Endothelial cell of umbilical vein (primary cell): ENCODE results near the gene UBE2F. TPM values are rescaled to one million over a fixed set of nuclear protein-coding genes. Genes with fewer than 3 reads are reported as not detected.
"Not testable (repeated sequence)": the region's sequence is repeated elsewhere in the genome, so short reads cannot be mapped to it uniquely, and the experiment has no call there.

ENCODE experiments used
- BruUV-seq: library from RNA; stranded (reverse); fragments of 400-500 nt; replicated peaks from 2 replicates; lab custom pipeline; 2021; lab: Mats Ljungman, UMichigan
- CTCF ChIA-PET: fragments of 300-600, 350-600 bp; sonication (Branson Sonifier 250); formaldehyde crosslinking; loops from one replicate; lab custom pipeline; 2021; ENCODE audit warnings: antibody characterized with exemption, inconsistent platforms; lab: Charles Lee
- POLR2A ChIA-PET: fragments of 300-600, 350-600 bp; sonication (Branson Sonifier 250); formaldehyde crosslinking; loops from one replicate; lab custom pipeline; 2021; ENCODE audit warnings: antibody characterized with exemption, inconsistent platforms; lab: Charles Lee
- DNase-seq: peaks from one replicate; pipeline ENCODE4 v3.0.0-alpha.2; 2011; ENCODE audit warnings: low read depth, low spot score
- FAIRE-seq: peaks from 2 replicates; lab custom pipeline; 2011; peaks lifted over from hg19 to GRCh38; lab: Jason Lieb, UNC
- H2AFZ ChIP-seq: 2 replicates; pipeline ENCODE4 v1.6.0; 2012; ENCODE audit warnings: low read depth, low read length, control low read depth, inconsistent platforms
- H3K27ac ChIP-seq: 2 replicates; pipeline ENCODE4 v1.5.1; 2011; ENCODE audit warnings: low read depth, mild to moderate bottlenecking, control low read depth, low read length, moderate library complexity; ENCODE audit not compliant: insufficient read depth
- H3K27me3 ChIP-seq, 2 experiments: 2 replicates each; pipeline versions ENCODE4 v1.6.0 to v1.6.1; 2011; ENCODE audit warnings: low read length in 2 of 2, mixed read lengths in 1 of 2; ENCODE audit not compliant: control insufficient read depth in 2 of 2, insufficient read depth in 2 of 2
- H3K36me3 ChIP-seq, 2 experiments: 2 replicates in 1 of 2; 3 replicates in 1 of 2; pipeline ENCODE4 v1.5.1; 2011; ENCODE audit warnings: low read length in 2 of 2, mild to moderate bottlenecking in 1 of 2, moderate library complexity in 1 of 2; ENCODE audit not compliant: control insufficient read depth in 2 of 2, insufficient read depth in 2 of 2; ENCODE audit errors: extremely low read depth in 1 of 2
- H3K4me1 ChIP-seq: 3 replicates; pipeline ENCODE4 v1.5.1; 2011; ENCODE audit warnings: mild to moderate bottlenecking, low read length; ENCODE audit not compliant: control insufficient read depth, insufficient read depth; ENCODE audit errors: extremely low read depth
- H3K4me2 ChIP-seq: 2 replicates; pipeline ENCODE4 v1.6.1; 2011; ENCODE audit warnings: low read length, control low read depth, mixed read lengths; ENCODE audit not compliant: insufficient read depth
- H3K4me3 ChIP-seq, 3 experiments: fragments of 200-600 bp in 1 of 3; sonication (generic), shearing (Covaris generic) in 1 of 3; replicated peaks in 1 of 3; 2 replicates each; pipeline ENCODE4 v1.5.1; 2011 to 2016; ENCODE audit warnings: control low read depth in 3 of 3, low read length in 3 of 3, mild to moderate bottlenecking in 2 of 3, inconsistent platforms in 1 of 3, low read depth in 1 of 3, moderate library complexity in 1 of 3; ENCODE audit not compliant: insufficient read depth in 1 of 3
- H3K79me2 ChIP-seq: 2 replicates; pipeline ENCODE4 v1.6.0; 2012; ENCODE audit warnings: low read length, inconsistent platforms; ENCODE audit not compliant: control insufficient read depth, insufficient read depth
- H3K9ac ChIP-seq: replicated peaks from 2 replicates; pipeline ENCODE3; 2011; ENCODE audit warnings: low read length, control low read depth; ENCODE audit not compliant: insufficient read depth; ENCODE audit errors: extremely low read depth
- H3K9me1 ChIP-seq: replicated peaks from 3 replicates; pipeline ENCODE4 v1.6.0; 2011; ENCODE audit warnings: mild to moderate bottlenecking, low read length; ENCODE audit not compliant: control insufficient read depth, insufficient read depth; ENCODE audit errors: extremely low read depth
- H3K9me3 ChIP-seq: replicated peaks from 2 replicates; pipeline ENCODE4 v1.5.1; 2012; ENCODE audit warnings: low read length, inconsistent platforms; ENCODE audit not compliant: control insufficient read depth, insufficient read depth
- H4K20me1 ChIP-seq: replicated peaks from 2 replicates; pipeline ENCODE3; 2011; ENCODE audit warnings: mild to moderate bottlenecking, low read length; ENCODE audit not compliant: control insufficient read depth, insufficient read depth; ENCODE audit errors: extremely low read depth
- CTCF ChIP-seq, 2 donors: IDR thresholded peaks; 1 replicate in 1 of 2; 2 replicates in 1 of 2; pipeline ENCODE4 v1.5.1; 2011; ENCODE audit warnings: low read length in 2 of 2, mild to moderate bottlenecking in 2 of 2, moderate library complexity in 2 of 2, control low read depth in 1 of 2, inconsistent platforms in 1 of 2, low read depth in 1 of 2; ENCODE audit not compliant: insufficient read depth in 1 of 2; ENCODE audit errors: extremely low read depth in 1 of 2
- EZH2 ChIP-seq: IDR thresholded peaks from 2 replicates; pipeline ENCODE4 v1.6.1; 2012; ENCODE audit warnings: borderline replicate concordance, low read depth, mild to moderate bottlenecking, moderate library complexity, low read length, inconsistent platforms; ENCODE audit not compliant: severe bottlenecking
- FOS ChIP-seq: IDR thresholded peaks from 2 replicates; pipeline ENCODE4 v1.6.1; 2011; ENCODE audit warnings: mild to moderate bottlenecking, low read length, moderate library complexity, borderline replicate concordance; ENCODE audit not compliant: insufficient read depth
- GATA2 ChIP-seq: IDR thresholded peaks from 2 replicates; pipeline ENCODE4 v1.7.0; 2011; ENCODE audit warnings: low read depth, mild to moderate bottlenecking, moderate library complexity, mixed read lengths, low read length; ENCODE audit not compliant: insufficient read length, insufficient read depth
- JUN ChIP-seq: IDR thresholded peaks from 2 replicates; pipeline ENCODE4 v1.6.1; 2011; ENCODE audit warnings: borderline replicate concordance, low read depth; ENCODE audit not compliant: insufficient read length, insufficient read depth
- MAX ChIP-seq: IDR thresholded peaks from 2 replicates; pipeline ENCODE4 v1.6.1; 2011; ENCODE audit not compliant: insufficient read depth, insufficient read length
- MYC ChIP-seq: IDR thresholded peaks from one replicate; pipeline ENCODE4 v1.6.1; 2011; ENCODE audit warnings: mild to moderate bottlenecking, low read depth, low read length
- POLR2A ChIP-seq: IDR thresholded peaks from 2 replicates; pipeline ENCODE4 v1.6.1; 2012; ENCODE audit warnings: low read depth, mild to moderate bottlenecking, control low read depth, low read length
- POLR2AphosphoS5 ChIP-seq: IDR thresholded peaks from 2 replicates; pipeline ENCODE4 v1.6.1; 2012; ENCODE audit warnings: low read depth, mild to moderate bottlenecking, control low read depth, low read length, moderate library complexity; ENCODE audit not compliant: insufficient read depth
- dilution Hi-C: fragments of 300-500 bp; cut with MboI; formaldehyde crosslinking; loops from one replicate; pipeline ENCODE4 v1.15.0; 2019; ENCODE audit warnings: low sequenced_read_pairs; ENCODE audit not compliant: extremely low pct_ligation_motif_present
- intact Hi-C: fragments of 100-400 bp; cut with micrococcal nuclease; formaldehyde crosslinking; loops from one replicate; pipeline ENCODE4 v1.10.0; 2022
- polyA plus RNA-seq, 4 experiments: library from polyadenylated mRNA; depleted of rRNA in 3 of 4; stranded (reverse) in 3 of 4; unstranded in 1 of 4; fragments of >200 nt; gene quantifications; 2 replicates each; pipeline versions ENCODE4 v1.2.1 to v1.2.3, GENCODE V29; 2011 to 2012; ENCODE audit warnings: missing spikeins in 1 of 4
- total RNA-seq: library from RNA; stranded (reverse); gene quantifications from 2 replicates; pipeline ENCODE4 v1.2.3, GENCODE V29; 2021

UBE2F gene
- total and polyA plus RNA-seq, 2 donors (not counting 3 experiments of a cell fraction or from before 2014, with no cell fraction given): 42.3 to 45.6 TPM

DNA sequence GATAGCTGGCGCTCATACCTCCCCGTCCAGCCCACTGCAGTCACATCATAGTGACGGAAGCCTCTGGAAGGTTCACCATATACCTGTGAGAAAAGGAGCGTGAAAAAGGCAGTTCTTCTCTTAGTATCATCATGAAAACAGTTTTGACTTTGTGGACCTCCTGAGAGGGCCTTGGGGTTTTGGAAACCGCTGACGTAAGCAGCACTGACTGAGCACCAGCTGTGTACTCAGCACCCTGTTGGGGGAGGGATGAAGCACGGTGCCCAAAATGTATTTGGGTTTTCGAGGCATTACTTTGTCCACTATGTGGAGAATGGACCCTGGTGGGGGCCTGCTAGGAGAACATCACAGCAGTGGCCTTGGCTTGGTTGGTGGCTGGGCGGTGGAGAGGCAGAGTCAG lies 99.4 kb downstream of the UBE2F start:
- no peak overlapping the region for H3K4me2 ChIP-seq
- intact Hi-C loops (loop anchor here (10.0 kb wide), 1 partner anchor 169 kb away; no protein-coding TSS in a partner anchor), dilution Hi-C loops (no loop called here)
- no peaks in the 10 kb centered on the region for H3K9me1 ChIP-seq
- H3K4me1 ChIP-seq: peaks cover 6% of the 10 kb centered on the region
- peaks cover 7% of the 10 kb centered on the region for H3K79me2 ChIP-seq
- peaks cover 6% of the 10 kb centered on the region in 2 experiments for H3K36me3 ChIP-seq
- no peak overlapping the region for H3K4me3 ChIP-seq
- FAIRE-seq: no peak
- ChIA-PET POLR2A (no interaction called here), CTCF (no interaction called here)
- no peaks in the 10 kb centered on the region for H4K20me1 ChIP-seq
- no peak overlapping the region for H3K27ac ChIP-seq
- no peak overlapping the region for H3K9ac ChIP-seq
- no peaks in the 10 kb centered on the region for H3K27me3 ChIP-seq
- H2AFZ ChIP-seq: no peak overlapping the region
- no TSS peak for BruUV-seq
- DNase-seq: no peak
- TF ChIP-seq MAX: no peak
- TF ChIP-seq FOS: no peak
- no peak for TF ChIP-seq POLR2A
- no peak for TF ChIP-seq GATA2
- TF ChIP-seq EZH2: no peak
- no peak for TF ChIP-seq JUN
- no peak for TF ChIP-seq CTCF (IDR thresholded peaks at IDR 0.05; ENCODE audit: extremely low read depth in 1 of 2, insufficient read depth in 1 of 2, low read depth in 1 of 2, low read length in 2 of 2)
- no peak for TF ChIP-seq POLR2AphosphoS5
- TF ChIP-seq MYC: no peak
- no peaks in the 10 kb centered on the region for H3K9me3 ChIP-seq

GRCh38 chr2:238066718-238067117 lies 99.9 kb downstream of the UBE2F start:
- H3K27me3 ChIP-seq, H2AFZ ChIP-seq, POLR2A ChIA-PET, H3K36me3 ChIP-seq, FAIRE-seq, H4K20me1 ChIP-seq, H3K4me1 ChIP-seq, BruUV-seq, H3K4me2 ChIP-seq, H3K27ac ChIP-seq, H3K4me3 ChIP-seq, dilution Hi-C loops, H3K9ac ChIP-seq, DNase-seq, CTCF ChIA-PET, H3K9me3 ChIP-seq, H3K9me1 ChIP-seq, H3K79me2 ChIP-seq: not testable (repeated sequence)
- intact Hi-C loops: loop anchor here (10.0 kb wide), 1 partner anchor 168 kb away; no protein-coding TSS in a partner anchor
